ENCODE measurements around the gene POLR2E.

DNA sequence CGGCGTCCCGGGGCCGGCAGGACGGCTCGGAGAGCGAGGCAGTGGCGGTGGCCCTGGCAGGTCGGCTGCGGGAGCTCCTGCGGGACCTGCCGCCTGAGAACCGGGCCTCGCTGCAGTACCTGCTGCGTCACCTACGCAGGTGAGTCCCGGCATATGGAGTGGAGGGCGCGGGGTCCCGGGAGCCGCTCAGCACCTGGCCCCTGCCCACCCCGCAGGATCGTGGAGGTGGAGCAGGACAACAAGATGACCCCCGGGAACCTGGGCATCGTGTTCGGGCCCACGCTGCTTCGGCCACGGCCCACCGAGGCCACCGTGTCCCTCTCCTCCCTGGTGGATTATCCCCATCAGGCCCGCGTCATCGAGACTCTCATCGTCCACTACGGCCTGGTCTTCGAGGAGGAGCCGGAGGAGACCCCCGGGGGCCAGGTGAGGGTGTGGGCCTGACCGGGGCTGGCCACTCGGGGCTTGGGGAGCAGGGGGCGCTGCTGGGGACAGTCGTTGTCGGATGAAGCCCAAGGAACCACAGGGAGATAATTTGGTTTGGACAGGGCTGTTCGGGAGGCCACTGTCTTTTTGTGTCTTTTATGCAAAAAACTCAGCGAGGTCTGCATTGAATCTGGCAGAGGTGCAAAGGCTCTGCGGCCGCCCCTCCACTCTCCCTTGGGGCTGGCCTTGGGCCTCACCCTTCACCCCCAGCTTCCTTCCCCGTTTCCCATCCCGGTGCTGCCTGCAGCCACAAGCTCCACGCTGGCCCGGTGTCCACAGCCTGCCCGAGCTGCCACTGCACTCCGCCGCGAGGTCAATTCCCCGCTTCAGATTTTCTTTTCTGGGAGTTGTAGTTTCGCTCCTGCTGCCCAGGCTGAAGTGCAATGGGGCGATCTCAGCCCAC lies 12.0 kb downstream of the POLR2E start:
- TF ChIP-seq POLR2A (IDR thresholded peaks at IDR 0.05) = no peak
- TF ChIP-seq, protein P1, sequence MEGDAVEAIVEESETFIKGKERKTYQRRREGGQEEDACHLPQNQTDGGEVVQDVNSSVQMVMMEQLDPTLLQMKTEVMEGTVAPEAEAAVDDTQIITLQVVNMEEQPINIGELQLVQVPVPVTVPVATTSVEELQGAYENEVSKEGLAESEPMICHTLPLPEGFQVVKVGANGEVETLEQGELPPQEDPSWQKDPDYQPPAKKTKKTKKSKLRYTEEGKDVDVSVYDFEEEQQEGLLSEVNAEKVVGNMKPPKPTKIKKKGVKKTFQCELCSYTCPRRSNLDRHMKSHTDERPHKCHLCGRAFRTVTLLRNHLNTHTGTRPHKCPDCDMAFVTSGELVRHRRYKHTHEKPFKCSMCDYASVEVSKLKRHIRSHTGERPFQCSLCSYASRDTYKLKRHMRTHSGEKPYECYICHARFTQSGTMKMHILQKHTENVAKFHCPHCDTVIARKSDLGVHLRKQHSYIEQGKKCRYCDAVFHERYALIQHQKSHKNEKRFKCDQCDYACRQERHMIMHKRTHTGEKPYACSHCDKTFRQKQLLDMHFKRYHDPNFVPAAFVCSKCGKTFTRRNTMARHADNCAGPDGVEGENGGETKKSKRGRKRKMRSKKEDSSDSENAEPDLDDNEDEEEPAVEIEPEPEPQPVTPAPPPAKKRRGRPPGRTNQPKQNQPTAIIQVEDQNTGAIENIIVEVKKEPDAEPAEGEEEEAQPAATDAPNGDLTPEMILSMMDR (IDR thresholded peaks at IDR 0.05) = no peak
